WERI-Rb-1 (cell line): ENCODE results near the gene BRIP1.

Experiments
- DNase-seq: peaks from one replicate; pipeline ENCODE4 v3.0.0-alpha.2; 2020
- H3K27ac ChIP-seq: fragments of 250-450 bp; sonication (Bioruptor Pico); 2 replicates; pipeline ENCODE4 v1.5.1; 2020; ENCODE audit warnings: mild to moderate bottlenecking, moderate library complexity
- H3K27me3 ChIP-seq: fragments of 250-450 bp; sonication (Bioruptor Pico); 2 replicates; pipeline ENCODE4 v1.5.1; 2021; ENCODE audit warnings: mild to moderate bottlenecking, low read depth, moderate library complexity; ENCODE audit not compliant: insufficient read depth, severe bottlenecking
- H3K36me3 ChIP-seq: fragments of 250-450 bp; sonication (Bioruptor Pico); 2 replicates; pipeline ENCODE4 v1.5.1; 2020; ENCODE audit warnings: mild to moderate bottlenecking, moderate library complexity
- H3K4me3 ChIP-seq: 2 replicates; pipeline ENCODE4 v1.5.1; 2011; ENCODE audit warnings: low read depth, mild to moderate bottlenecking, control low read depth, low read length
- H3K9me3 ChIP-seq: fragments of 250-450 bp; sonication (Bioruptor Pico); 2 replicates; pipeline ENCODE4 v1.5.1; 2021; ENCODE audit warnings: mild to moderate bottlenecking, moderate library complexity; ENCODE audit not compliant: severe bottlenecking
- TF ChIP-seq, protein P1 (sequence below): IDR thresholded peaks from 2 replicates; pipeline ENCODE4 v1.5.1; 2011; ENCODE audit warnings: low read depth, mild to moderate bottlenecking, control low read depth, inconsistent platforms, low read length

Gene BRIP1

DNA sequence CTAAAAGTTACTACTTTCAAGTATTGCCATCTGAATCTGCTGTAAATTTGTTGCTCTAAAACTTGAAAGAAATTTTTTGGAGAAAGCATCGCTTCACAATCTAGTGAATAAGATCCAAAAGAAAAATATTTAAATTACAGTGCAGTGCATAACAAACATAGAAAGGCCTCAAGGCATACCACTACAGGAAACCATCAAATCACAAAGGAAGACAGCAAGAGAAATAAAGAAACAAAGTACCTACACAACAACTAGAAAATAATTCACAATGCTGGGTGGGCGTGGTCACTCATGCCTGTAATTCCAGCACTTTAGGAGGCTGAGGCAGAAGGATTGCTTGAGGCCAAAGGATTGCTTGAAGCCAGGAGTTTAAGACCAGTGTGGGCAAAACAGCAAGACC, 104.9 kb downstream of the BRIP1 start:
- H3K27me3 ChIP-seq, result no peaks in the 10 kb centered on the region
- H3K9me3 ChIP-seq, result no peaks in the 10 kb centered on the region
- H3K4me3 ChIP-seq, result no peak overlapping the region
- TF ChIP-seq, protein P1, sequence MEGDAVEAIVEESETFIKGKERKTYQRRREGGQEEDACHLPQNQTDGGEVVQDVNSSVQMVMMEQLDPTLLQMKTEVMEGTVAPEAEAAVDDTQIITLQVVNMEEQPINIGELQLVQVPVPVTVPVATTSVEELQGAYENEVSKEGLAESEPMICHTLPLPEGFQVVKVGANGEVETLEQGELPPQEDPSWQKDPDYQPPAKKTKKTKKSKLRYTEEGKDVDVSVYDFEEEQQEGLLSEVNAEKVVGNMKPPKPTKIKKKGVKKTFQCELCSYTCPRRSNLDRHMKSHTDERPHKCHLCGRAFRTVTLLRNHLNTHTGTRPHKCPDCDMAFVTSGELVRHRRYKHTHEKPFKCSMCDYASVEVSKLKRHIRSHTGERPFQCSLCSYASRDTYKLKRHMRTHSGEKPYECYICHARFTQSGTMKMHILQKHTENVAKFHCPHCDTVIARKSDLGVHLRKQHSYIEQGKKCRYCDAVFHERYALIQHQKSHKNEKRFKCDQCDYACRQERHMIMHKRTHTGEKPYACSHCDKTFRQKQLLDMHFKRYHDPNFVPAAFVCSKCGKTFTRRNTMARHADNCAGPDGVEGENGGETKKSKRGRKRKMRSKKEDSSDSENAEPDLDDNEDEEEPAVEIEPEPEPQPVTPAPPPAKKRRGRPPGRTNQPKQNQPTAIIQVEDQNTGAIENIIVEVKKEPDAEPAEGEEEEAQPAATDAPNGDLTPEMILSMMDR, result no peak
- DNase-seq, result no peak
- no peak overlapping the region for H3K27ac ChIP-seq
- H3K36me3 ChIP-seq, result peaks cover 49% of the 10 kb centered on the region

- Histone ChIP-seq H3K36me3 (peaks cover 45% of the 10 kb centered on the region), H3K9me3 (no peaks in the 10 kb centered on the region), H3K4me3 (no peak overlapping the region), H3K27ac (no peak overlapping the region), H3K27me3 (no peaks in the 10 kb centered on the region)
- TF ChIP-seq, protein P1, result no peak
- no peak for DNase-seq
Observed at GRCh38 chr17:61757168-61757567, 106.2 kb downstream of the BRIP1 start.

DNA sequence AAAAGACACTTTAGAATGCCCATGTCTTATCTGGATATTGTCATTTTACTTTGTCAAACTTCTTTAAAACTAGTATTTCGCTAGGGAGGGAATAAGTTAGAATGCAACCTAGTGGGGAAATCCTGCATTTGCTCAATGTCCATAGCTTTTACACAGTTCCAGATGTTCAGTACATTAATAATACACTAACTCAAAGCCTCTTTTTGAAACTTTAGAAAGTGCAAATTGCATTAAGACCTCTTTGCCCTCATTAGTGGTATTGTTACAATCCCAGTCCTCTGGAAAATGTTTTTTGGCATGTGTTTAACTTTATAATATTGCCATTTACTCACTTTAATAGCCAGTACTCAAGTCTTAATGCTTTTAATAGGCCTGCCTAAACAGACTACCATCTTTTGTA, 106.8 kb downstream of the BRIP1 start:
- no peak for DNase-seq
- TF ChIP-seq, protein P1, result no peak
- no peak overlapping the region for H3K27ac ChIP-seq
- H3K36me3 ChIP-seq, result peaks cover 40% of the 10 kb centered on the region
- no peak overlapping the region for H3K4me3 ChIP-seq
- no peaks in the 10 kb centered on the region for H3K27me3 ChIP-seq
- no peaks in the 10 kb centered on the region for H3K9me3 ChIP-seq

DNA sequence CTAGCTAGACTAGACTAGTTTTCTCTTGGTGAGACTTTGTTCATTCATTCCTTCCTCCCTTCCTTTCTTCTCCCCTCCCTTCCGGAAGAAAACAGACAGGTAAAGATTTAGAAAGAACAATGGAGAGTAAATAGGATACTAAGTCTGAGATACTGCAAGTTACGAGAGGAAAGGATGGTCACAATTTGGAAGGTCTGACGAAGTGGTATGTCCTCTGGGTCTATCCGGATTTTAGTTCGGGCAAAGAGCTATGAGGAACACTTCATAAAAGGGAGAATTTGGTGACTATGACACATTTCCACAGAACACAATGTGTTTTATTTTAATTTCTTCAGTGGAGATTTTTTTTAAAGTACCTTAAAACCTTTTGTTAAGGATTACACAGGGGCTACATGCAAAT, 107.7 kb downstream of the BRIP1 start:
- TF ChIP-seq, protein P1, result no peak
- H3K36me3 ChIP-seq, result peaks cover 46% of the 10 kb centered on the region

DNA sequence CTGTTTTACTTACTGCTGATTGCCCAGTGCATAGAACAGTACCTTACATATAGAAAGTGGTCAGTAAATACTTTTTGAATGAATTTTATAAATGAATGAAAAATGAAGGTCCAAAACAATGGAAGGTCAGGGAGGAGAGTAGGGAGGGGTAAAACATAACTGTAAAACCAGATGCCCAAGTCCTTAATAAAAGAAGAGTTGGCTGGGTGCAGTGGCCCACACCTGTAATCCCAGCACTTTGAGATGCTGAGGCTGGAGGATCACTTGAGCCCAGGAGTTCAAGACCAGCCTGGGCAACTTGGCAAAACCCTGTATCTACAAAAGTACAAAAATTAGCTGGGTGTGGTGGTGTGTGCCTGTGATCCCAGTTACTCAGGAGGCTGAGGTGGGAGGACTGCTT, 108.2 kb downstream of the BRIP1 start:
- no peak overlapping the region for H3K4me3 ChIP-seq
- H3K9me3 ChIP-seq, result no peaks in the 10 kb centered on the region
- H3K27me3 ChIP-seq, result no peaks in the 10 kb centered on the region
- no peak for DNase-seq
- peaks cover 47% of the 10 kb centered on the region for H3K36me3 ChIP-seq
- H3K27ac ChIP-seq, result no peak overlapping the region
- TF ChIP-seq, protein P1, result no peak

More for the DNA sequence above, 107.7 kb downstream of the BRIP1 start:
- H3K9me3 ChIP-seq, result no peaks in the 10 kb centered on the region
- no peaks in the 10 kb centered on the region for H3K27me3 ChIP-seq
- no peak overlapping the region for H3K27ac ChIP-seq
- no peak overlapping the region for H3K4me3 ChIP-seq
- no peak for DNase-seq

DNA sequence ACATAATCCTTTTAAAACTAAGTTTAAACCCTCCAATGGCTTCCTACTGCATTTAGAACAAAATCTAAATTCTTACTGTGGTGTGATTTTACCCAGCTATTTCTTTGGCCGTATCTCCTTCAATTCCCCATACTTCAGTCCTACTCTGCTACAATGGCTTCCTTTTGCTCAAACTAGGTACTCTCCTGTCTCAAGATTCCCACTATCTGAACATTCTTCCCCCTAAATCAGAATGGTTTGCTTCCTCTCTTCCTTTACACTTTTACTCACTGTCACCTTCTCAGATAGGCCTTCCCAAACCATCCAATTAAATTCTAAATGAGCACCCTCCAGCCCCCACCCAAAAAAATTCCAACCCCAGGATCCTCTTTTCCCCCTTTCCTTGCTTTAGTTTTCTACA, 109.2 kb downstream of the BRIP1 start:
- no peak for DNase-seq
- H3K27me3 ChIP-seq, result no peaks in the 10 kb centered on the region
- peaks cover 47% of the 10 kb centered on the region for H3K36me3 ChIP-seq
- no peaks in the 10 kb centered on the region for H3K9me3 ChIP-seq
- H3K27ac ChIP-seq, result no peak overlapping the region
- no peak overlapping the region for H3K4me3 ChIP-seq
- TF ChIP-seq, protein P1, result no peak
